Endothelial cell of umbilical vein (primary cell): ENCODE data around the gene WASL.
"Not testable (repeated sequence)": the region's sequence is repeated elsewhere in the genome, so short reads cannot be mapped to it uniquely, and the experiment has no call there.

Experiments used
- EZH2 ChIP-seq: IDR thresholded peaks from 2 replicates; pipeline ENCODE4 v1.6.1; 2012; ENCODE audit warnings: borderline replicate concordance, low read depth, mild to moderate bottlenecking, moderate library complexity, low read length, inconsistent platforms; ENCODE audit not compliant: severe bottlenecking
- FOS ChIP-seq: IDR thresholded peaks from 2 replicates; pipeline ENCODE4 v1.6.1; 2011; ENCODE audit warnings: mild to moderate bottlenecking, low read length, moderate library complexity, borderline replicate concordance; ENCODE audit not compliant: insufficient read depth
- GATA2 ChIP-seq: IDR thresholded peaks from 2 replicates; pipeline ENCODE4 v1.7.0; 2011; ENCODE audit warnings: low read depth, mild to moderate bottlenecking, moderate library complexity, mixed read lengths, low read length; ENCODE audit not compliant: insufficient read length, insufficient read depth
- JUN ChIP-seq: IDR thresholded peaks from 2 replicates; pipeline ENCODE4 v1.6.1; 2011; ENCODE audit warnings: borderline replicate concordance, low read depth; ENCODE audit not compliant: insufficient read length, insufficient read depth
- MYC ChIP-seq: IDR thresholded peaks from one replicate; pipeline ENCODE4 v1.6.1; 2011; ENCODE audit warnings: mild to moderate bottlenecking, low read depth, low read length
- POLR2A ChIP-seq: IDR thresholded peaks from 2 replicates; pipeline ENCODE4 v1.6.1; 2012; ENCODE audit warnings: low read depth, mild to moderate bottlenecking, control low read depth, low read length
- POLR2AphosphoS5 ChIP-seq: IDR thresholded peaks from 2 replicates; pipeline ENCODE4 v1.6.1; 2012; ENCODE audit warnings: low read depth, mild to moderate bottlenecking, control low read depth, low read length, moderate library complexity; ENCODE audit not compliant: insufficient read depth
- TF ChIP-seq, protein P1 (sequence below), 2 donors: IDR thresholded peaks; 1 replicate in 1 of 2; 2 replicates in 1 of 2; pipeline ENCODE4 v1.5.1; 2011; ENCODE audit warnings: low read length in 2 of 2, mild to moderate bottlenecking in 2 of 2, moderate library complexity in 2 of 2, control low read depth in 1 of 2, inconsistent platforms in 1 of 2, low read depth in 1 of 2; ENCODE audit not compliant: insufficient read depth in 1 of 2; ENCODE audit errors: extremely low read depth in 1 of 2
- TF ChIP-seq, protein P2 (sequence below): IDR thresholded peaks from 2 replicates; pipeline ENCODE4 v1.6.1; 2011; ENCODE audit not compliant: insufficient read depth, insufficient read length

DNA sequence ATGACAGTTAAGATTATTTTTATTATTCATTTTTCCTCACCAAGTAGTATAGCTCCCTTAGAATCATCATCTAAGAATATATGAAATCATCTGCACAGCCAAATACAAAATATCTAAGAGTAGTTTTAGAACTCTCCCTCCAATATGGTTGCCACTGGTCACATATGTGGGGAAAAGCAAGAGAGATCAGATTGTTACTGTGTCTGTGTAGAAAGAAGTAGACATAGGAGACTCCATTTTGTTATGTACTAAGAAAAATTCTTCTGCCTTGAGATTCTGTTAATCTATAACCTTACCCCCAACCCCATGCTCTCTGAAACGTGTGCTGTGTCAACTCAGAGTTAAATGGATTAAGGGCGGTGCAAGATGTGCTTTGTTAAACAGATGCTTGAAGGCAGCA, 31.7 kb upstream of the WASL start:
- TF ChIP-seq, protein P1, sequence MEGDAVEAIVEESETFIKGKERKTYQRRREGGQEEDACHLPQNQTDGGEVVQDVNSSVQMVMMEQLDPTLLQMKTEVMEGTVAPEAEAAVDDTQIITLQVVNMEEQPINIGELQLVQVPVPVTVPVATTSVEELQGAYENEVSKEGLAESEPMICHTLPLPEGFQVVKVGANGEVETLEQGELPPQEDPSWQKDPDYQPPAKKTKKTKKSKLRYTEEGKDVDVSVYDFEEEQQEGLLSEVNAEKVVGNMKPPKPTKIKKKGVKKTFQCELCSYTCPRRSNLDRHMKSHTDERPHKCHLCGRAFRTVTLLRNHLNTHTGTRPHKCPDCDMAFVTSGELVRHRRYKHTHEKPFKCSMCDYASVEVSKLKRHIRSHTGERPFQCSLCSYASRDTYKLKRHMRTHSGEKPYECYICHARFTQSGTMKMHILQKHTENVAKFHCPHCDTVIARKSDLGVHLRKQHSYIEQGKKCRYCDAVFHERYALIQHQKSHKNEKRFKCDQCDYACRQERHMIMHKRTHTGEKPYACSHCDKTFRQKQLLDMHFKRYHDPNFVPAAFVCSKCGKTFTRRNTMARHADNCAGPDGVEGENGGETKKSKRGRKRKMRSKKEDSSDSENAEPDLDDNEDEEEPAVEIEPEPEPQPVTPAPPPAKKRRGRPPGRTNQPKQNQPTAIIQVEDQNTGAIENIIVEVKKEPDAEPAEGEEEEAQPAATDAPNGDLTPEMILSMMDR (IDR thresholded peaks at IDR 0.05; ENCODE audit: extremely low read depth in 1 of 2, insufficient read depth in 1 of 2, low read depth in 1 of 2, low read length in 2 of 2) = not testable (repeated sequence)
- TF ChIP-seq POLR2A, JUN, EZH2, GATA2, POLR2AphosphoS5, MYC, FOS: not testable (repeated sequence)
- TF ChIP-seq, protein P2, sequence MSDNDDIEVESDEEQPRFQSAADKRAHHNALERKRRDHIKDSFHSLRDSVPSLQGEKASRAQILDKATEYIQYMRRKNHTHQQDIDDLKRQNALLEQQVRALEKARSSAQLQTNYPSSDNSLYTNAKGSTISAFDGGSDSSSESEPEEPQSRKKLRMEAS = not testable (repeated sequence)
